ENCODE measurements around the gene CLIC5.

DNA sequence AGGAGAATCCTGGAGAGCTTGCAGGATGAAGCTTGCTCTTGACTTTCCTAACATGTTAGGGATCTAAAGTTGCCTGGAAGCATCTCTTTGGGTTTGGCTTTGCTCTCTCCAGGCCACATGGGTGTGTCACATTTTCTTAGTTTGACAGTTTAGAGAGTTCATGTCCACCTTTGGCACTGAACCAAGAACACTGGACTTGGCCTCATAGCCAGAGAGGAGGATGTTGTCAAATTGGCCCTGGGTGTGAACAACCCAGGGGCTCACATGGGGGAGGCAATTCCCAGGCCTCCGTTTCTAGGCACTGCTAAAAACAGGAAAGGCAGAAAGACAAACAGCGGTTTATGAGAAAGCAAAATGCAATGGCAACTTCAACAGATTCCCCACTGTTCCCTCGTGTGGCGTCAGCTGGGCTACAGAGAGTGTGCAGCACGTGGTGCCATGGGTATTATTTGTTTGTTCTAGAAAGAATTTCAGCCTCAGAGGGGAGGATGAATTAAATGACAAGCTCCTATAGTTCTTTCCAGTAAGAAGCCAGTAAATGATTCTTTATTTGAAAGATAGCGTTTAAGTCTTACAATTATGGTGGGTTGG is 93.9 kb downstream of the CLIC5 start:
- TF ChIP-seq, protein P1, sequence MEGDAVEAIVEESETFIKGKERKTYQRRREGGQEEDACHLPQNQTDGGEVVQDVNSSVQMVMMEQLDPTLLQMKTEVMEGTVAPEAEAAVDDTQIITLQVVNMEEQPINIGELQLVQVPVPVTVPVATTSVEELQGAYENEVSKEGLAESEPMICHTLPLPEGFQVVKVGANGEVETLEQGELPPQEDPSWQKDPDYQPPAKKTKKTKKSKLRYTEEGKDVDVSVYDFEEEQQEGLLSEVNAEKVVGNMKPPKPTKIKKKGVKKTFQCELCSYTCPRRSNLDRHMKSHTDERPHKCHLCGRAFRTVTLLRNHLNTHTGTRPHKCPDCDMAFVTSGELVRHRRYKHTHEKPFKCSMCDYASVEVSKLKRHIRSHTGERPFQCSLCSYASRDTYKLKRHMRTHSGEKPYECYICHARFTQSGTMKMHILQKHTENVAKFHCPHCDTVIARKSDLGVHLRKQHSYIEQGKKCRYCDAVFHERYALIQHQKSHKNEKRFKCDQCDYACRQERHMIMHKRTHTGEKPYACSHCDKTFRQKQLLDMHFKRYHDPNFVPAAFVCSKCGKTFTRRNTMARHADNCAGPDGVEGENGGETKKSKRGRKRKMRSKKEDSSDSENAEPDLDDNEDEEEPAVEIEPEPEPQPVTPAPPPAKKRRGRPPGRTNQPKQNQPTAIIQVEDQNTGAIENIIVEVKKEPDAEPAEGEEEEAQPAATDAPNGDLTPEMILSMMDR (IDR thresholded peaks at IDR 0.05) = no peak
- no peak for TF ChIP-seq POLR2A (IDR thresholded peaks at IDR 0.05)
